Mucosa of stomach (tissue), 1 donor: ENCODE results near the gene CD63.
A peak's percentile ranks its signal among the peaks of the same experiment; 100 is the strongest.

ENCODE experiments used
- H3K27me3 ChIP-seq: one replicate; pipeline ENCODE4 v1.7.0; 2013; ENCODE audit warnings: mild to moderate bottlenecking, low read length; ENCODE audit not compliant: control insufficient read depth, insufficient read depth
- H3K36me3 ChIP-seq: one replicate; pipeline ENCODE4 v1.7.0; 2013; ENCODE audit warnings: low read length; ENCODE audit not compliant: control insufficient read depth, insufficient read depth
- H3K4me1 ChIP-seq: one replicate; pipeline ENCODE4 v1.7.0; 2013; ENCODE audit warnings: mild to moderate bottlenecking, low read length; ENCODE audit not compliant: control insufficient read depth, insufficient read depth
- H3K4me3 ChIP-seq: one replicate; pipeline ENCODE4 v1.7.0; 2013; ENCODE audit warnings: low read length
- H3K9ac ChIP-seq: one replicate; pipeline ENCODE4 v1.7.0; 2013; ENCODE audit warnings: mild to moderate bottlenecking, low read length, moderate library complexity
- H3K9me3 ChIP-seq: one replicate; pipeline ENCODE4 v1.7.0; 2013; ENCODE audit warnings: mild to moderate bottlenecking, low read length, moderate library complexity; ENCODE audit not compliant: control insufficient read depth
- donor health status: Pancreatic carcinoma.

CD63 gene

GRCh38 chr12:55746174-55746912 is 17.5 kb upstream of the CD63 start:
- Histone ChIP-seq H3K9ac (no peak overlapping the region), H3K4me1 (peaks cover 13% of the 10 kb centered on the region), H3K4me3 (no peak overlapping the region), H3K36me3 (no peaks in the 10 kb centered on the region), H3K27me3 (peaks cover 21% of the 10 kb centered on the region), H3K9me3 (no peaks in the 10 kb centered on the region)

- H3K4me3 ChIP-seq, result no peak overlapping the region
- peaks cover 21% of the 10 kb centered on the region for H3K27me3 ChIP-seq
- H3K4me1 ChIP-seq, result peaks cover 13% of the 10 kb centered on the region
- no peaks in the 10 kb centered on the region for H3K36me3 ChIP-seq
- no peaks in the 10 kb centered on the region for H3K9me3 ChIP-seq
- H3K9ac ChIP-seq, result no peak overlapping the region
Measured at GRCh38 chr12:55745361-55746173, 16.8 kb upstream of the CD63 start.

GRCh38 chr12:55744340-55745030 is 15.7 kb upstream of the CD63 start:
- Histone ChIP-seq H3K36me3 (no peaks in the 10 kb centered on the region), H3K4me1 (peaks cover 13% of the 10 kb centered on the region), H3K9ac (peak overlapping the region; percentile 43), H3K9me3 (no peaks in the 10 kb centered on the region), H3K4me3 (no peak overlapping the region), H3K27me3 (peaks cover 21% of the 10 kb centered on the region)

- H3K4me1 ChIP-seq, result peaks cover 13% of the 10 kb centered on the region
- H3K9ac ChIP-seq, result peak overlapping the region; percentile 43
- H3K4me3 ChIP-seq, result no peak overlapping the region
- peaks cover 21% of the 10 kb centered on the region for H3K27me3 ChIP-seq
- no peaks in the 10 kb centered on the region for H3K36me3 ChIP-seq
- H3K9me3 ChIP-seq, result no peaks in the 10 kb centered on the region
Measured at GRCh38 chr12:55743406-55744339, 14.9 kb upstream of the CD63 start.

GRCh38 chr12:55742719-55743405 is 14.1 kb upstream of the CD63 start, which contains the start of gene GDF11:
Gene GDF11, plus strand, starts transcription at chr12:55743122. Its CDS starts 195 bp downstream, at chr12:55743317.
- Histone ChIP-seq H3K36me3 (no peaks in the 10 kb centered on the region), H3K9ac (peak within 1 kb of the TSS; percentile 46), H3K4me3 (no peak within 1 kb of the TSS), H3K9me3 (no peaks in the 10 kb centered on the region), H3K4me1 (peaks cover 19% of the 10 kb centered on the region), H3K27me3 (peaks cover 21% of the 10 kb centered on the region)

GRCh38 chr12:55741931-55742680 is 13.3 kb upstream of the CD63 start:
- Histone ChIP-seq H3K9me3 (no peaks in the 10 kb centered on the region), H3K4me1 (peaks cover 23% of the 10 kb centered on the region), H3K4me3 (no peak overlapping the region), H3K36me3 (no peaks in the 10 kb centered on the region), H3K27me3 (peaks cover 21% of the 10 kb centered on the region), H3K9ac (no peak overlapping the region)

GRCh38 chr12:55739025-55739378 is 10.2 kb upstream of the CD63 start:
- Histone ChIP-seq H3K9me3 (no peaks in the 10 kb centered on the region), H3K4me1 (peaks cover 22% of the 10 kb centered on the region), H3K9ac (no peak overlapping the region), H3K27me3 (peaks cover 13% of the 10 kb centered on the region), H3K36me3 (no peaks in the 10 kb centered on the region), H3K4me3 (no peak overlapping the region)

GRCh38 chr12:55738123-55739024 is 9.6 kb upstream of the CD63 start:
- peak overlapping the region; percentile 10 for H3K4me3 ChIP-seq
- peaks cover 11% of the 10 kb centered on the region for H3K27me3 ChIP-seq
- peak overlapping the region; percentile 48 for H3K9ac ChIP-seq
- peaks cover 17% of the 10 kb centered on the region for H3K4me1 ChIP-seq
- H3K9me3 ChIP-seq, result no peaks in the 10 kb centered on the region
- no peaks in the 10 kb centered on the region for H3K36me3 ChIP-seq

- H3K4me1 ChIP-seq, result peaks cover 16% of the 10 kb centered on the region
- H3K4me3 ChIP-seq, result no peak overlapping the region
- H3K9me3 ChIP-seq, result no peaks in the 10 kb centered on the region
- H3K36me3 ChIP-seq, result no peaks in the 10 kb centered on the region
- H3K9ac ChIP-seq, result peak overlapping the region; percentile 48
- H3K27me3 ChIP-seq, result peaks cover 9% of the 10 kb centered on the region
Measured at GRCh38 chr12:55737581-55738122, 8.8 kb upstream of the CD63 start.
